DMS79 (cell line): ENCODE measurements around the gene TMEM107.
"Not testable (repeated sequence)": the region's sequence is repeated elsewhere in the genome, so short reads cannot be mapped to it uniquely, and the experiment has no call there.

Experiments
- DNase-seq: peaks from one replicate; lab custom pipeline; 2025; lab: John Stamatoyannopoulos, UW

Gene TMEM107

DNA sequence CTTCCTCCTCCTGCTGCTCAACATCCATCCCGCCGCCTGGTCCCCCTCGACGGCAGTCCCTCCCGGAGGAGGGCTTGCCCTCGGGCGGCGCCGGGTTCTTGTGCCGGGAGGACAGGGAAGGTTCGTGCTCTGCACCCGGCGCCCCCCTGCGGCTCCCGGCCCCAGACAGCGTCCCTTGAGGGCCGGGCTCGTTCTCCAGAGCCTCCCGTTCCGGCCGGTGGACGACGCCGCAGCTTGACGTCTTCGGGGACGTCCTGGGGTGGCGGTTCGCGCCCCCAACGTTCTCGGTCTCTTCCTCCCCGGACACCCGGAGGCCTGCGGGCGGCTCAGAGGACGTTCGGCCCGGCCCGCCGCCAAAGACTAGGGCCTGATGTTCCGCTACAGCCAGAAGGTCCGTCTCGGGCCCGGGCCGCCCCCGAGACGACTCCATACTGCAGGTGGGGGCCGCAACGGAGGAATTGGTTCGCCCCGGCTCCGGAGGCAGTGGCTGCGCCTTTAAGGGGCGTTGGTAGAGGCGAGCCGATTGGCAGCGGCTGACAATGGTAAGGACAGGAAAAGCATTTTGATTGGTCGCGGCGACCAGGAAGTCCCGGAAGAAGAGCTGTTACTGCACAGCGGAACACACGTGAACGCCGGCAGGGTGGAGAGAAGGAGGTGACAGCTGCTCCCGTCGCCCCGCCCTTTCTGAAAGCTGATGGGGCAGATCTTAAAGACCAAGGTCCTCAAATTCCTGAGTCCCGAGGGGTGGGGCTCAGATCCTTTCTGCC, 13.7 kb upstream of the TMEM107 start, which contains the start of gene BORCS6:
TSS of gene BORCS6 (minus strand) at position 470 of the 767 bp plus-strand sequence. CDS start at position 430, 40 bp downstream.
- DNase-seq: peak; percentile 94

GRCh38 chr17:8189041-8189710, 13.0 kb upstream of the TMEM107 start:
- DNase-seq: no peak

DNA sequence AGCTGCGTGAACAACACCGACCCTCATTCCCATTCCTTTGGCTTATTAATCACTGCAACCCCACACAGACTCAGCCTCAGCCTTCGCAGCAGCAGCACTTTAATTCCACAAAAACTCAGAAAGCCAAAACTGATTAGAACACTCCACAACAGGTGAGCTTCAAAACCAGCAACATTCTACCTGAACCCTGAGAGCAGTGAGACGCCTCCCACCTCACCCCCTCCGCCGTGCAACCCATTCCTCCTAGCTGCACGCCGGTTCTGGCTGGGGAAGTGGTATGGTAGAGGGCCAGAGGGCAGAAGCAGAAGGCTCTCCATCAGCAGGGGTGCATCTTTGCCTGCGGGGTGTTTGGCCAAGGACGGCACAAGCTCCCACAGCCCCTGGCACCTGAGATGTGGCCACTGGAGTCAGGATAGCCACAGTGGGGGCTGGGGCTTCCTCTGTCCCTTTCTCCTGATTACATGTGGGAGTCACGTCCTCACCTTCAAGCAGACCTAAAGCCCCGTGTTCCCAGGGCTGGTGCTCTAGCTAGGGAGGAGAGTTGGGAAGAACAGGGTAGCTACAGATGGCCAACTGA, 12.2 kb upstream of the TMEM107 start:
- no peak for DNase-seq

GRCh38 chr17:8187517-8188262, 11.5 kb upstream of the TMEM107 start:
- peak; percentile 97 for DNase-seq

GRCh38 chr17:8186787-8187516, 10.8 kb upstream of the TMEM107 start:
- peak; percentile 90 for DNase-seq

- DNase-seq: no peak
These were observed 10.2 kb upstream of the TMEM107 start for GRCh38 chr17:8186446-8186786.

- DNase-seq: peak; percentile 42
These were observed 9.6 kb upstream of the TMEM107 start for GRCh38 chr17:8185582-8186445.

- no peak for DNase-seq
These were observed 985 bp upstream of the TMEM107 start for GRCh38 chr17:8176998-8177731.

GRCh38 chr17:8175795-8176196, 384 bp downstream of the TMEM107 start:
- DNase-seq: no peak

- peak; percentile 50 for DNase-seq
These were observed 2.3 kb downstream of the TMEM107 start for GRCh38 chr17:8173871-8174322.

DNA sequence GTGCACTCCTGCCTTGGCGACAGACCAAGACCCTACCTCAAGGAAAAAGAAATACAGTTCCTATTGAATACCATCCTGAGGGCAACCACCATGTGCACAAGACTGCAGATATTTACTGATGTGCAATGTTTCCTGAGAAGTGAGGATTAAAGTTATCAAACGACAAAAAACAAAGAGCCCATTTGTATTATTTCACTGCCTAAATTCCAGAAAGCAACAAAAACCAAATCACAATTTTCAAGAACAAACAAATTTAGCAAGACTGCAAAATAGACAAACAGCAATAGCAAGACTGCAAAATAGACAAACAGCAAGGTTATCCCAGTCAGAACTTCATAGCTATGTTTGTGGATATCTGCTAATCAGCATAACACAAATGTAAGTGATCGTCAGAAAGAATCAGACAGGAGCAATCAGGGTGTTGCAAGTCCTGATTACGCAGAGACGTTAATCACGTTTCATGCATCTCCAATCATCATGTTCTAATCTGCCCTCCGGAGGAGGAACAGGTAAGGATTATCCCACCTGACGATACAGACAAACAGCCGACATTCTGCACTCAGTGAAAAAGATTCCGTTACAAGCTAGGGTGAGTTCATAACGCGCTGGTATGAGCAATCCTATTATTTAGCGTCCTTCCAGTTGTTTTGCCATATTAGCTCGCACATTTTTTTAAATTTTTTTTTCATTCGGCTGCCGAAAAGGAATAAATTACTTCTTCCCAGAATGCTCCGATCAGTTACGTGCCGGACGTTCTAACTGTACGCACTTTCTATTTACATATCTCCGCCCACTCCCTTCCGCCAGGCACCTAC, 2.9 kb downstream of the TMEM107 start:
- peak; percentile 95 for DNase-seq

GRCh38 chr17:8170186-8170585, 6.0 kb downstream of the TMEM107 start:
- DNase-seq: not testable (repeated sequence)

DNA sequence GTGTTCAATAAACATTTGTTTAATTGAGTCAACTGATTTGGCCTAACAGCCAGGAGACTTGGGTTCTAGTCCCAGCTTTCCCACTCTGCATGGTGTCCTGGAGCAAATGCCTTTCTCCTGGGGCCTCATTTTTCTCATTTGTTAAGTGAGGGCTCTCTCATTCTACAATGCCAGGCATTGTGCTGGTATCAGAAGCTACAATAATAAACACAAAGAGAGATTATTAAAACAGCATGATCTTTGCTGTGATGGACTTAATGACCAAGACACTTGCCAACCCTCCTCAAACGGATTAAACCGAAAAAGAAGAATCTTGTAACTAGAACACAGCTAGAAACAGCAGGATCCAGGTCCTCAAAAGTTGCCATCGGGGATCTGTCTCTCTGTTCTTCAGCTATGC, 8.7 kb downstream of the TMEM107 start:
- no peak for DNase-seq

- DNase-seq: no peak
These were observed 9.4 kb downstream of the TMEM107 start for GRCh38 chr17:8166731-8167130.

GRCh38 chr17:8164815-8165131, 11.4 kb downstream of the TMEM107 start:
- DNase-seq: no peak

- no peak for DNase-seq
These were observed 12.0 kb downstream of the TMEM107 start for GRCh38 chr17:8163978-8164814.

GRCh38 chr17:8162997-8163977, 12.9 kb downstream of the TMEM107 start:
- no peak for DNase-seq
